K562 (cell line): ENCODE data around the gene INPP4B. TPM values are rescaled to one million over a fixed set of nuclear protein-coding genes. Genes with fewer than 3 reads are reported as not detected.
A peak's percentile ranks its signal among the peaks of the same experiment; 100 is the strongest.

Experiments used
- ATAC-seq: fragments of 200-7000 bp; cut with Tn5 transposase; 3 replicates; pipeline ENCODE4 v1.9.1; 2020; ENCODE audit warnings: moderate library complexity
- BruUV-seq: library from RNA; stranded (reverse); fragments of 400-500 nt; replicated peaks from 2 replicates; lab custom pipeline; 2021; lab: Mats Ljungman, UMichigan
- CTCF ChIA-PET: fragments of 300-600 bp; formaldehyde crosslinking; extraction: SDS; loops from one replicate; lab custom pipeline; 2021; ENCODE audit warnings: low intra/inter-chr PET ratio; lab: Yijun Ruan, JAX
- POLR2A ChIA-PET: fragments of 300-600, 350-650 bp; sonication (Branson Sonifier 250); formaldehyde crosslinking; extraction: SDS; loops from one replicate; lab custom pipeline; 2021; ENCODE audit warnings: antibody characterized with exemption, inconsistent platforms; lab: Yijun Ruan, JAX
- DNase-seq, 4 experiments: peaks; one replicate each; pipeline versions ENCODE4 v3.0.0 to v3.0.0-alpha.2; 2011 to 2018; ENCODE audit warnings: low spot score in 3 of 4, mixed read lengths in 3 of 4; ENCODE audit errors: extremely low read depth in 1 of 4
- FAIRE-seq: peaks from 2 replicates; lab custom pipeline; 2011; peaks lifted over from hg19 to GRCh38; lab: Jason Lieb, UNC
- H2AFZ ChIP-seq: 2 replicates; pipeline ENCODE4 v1.6.0; 2011; ENCODE audit warnings: low read depth, low read length, control low read depth, inconsistent platforms
- H3K27ac ChIP-seq: fragments of 200-600 bp; 3 replicates; pipeline ENCODE4 v1.8.0; 2011; ENCODE audit warnings: low read depth, mild to moderate bottlenecking, control low read depth, inconsistent platforms, low read length, moderate library complexity, mixed read lengths; ENCODE audit errors: extremely low read depth
- H3K27me3 ChIP-seq, 2 experiments: fragments of 300-600 bp in 1 of 2; 2 replicates in 1 of 2; 3 replicates in 1 of 2; pipeline versions ENCODE4 v1.6.0 to v1.8.0; 2011; ENCODE audit warnings: inconsistent platforms in 2 of 2, low read length in 2 of 2, mild to moderate bottlenecking in 1 of 2, mixed read lengths in 1 of 2, moderate library complexity in 1 of 2; ENCODE audit not compliant: control insufficient read depth in 2 of 2, insufficient read depth in 2 of 2
- H3K36me3 ChIP-seq: fragments of 300-600 bp; 3 replicates; pipeline ENCODE4 v1.8.0; 2011; ENCODE audit warnings: mild to moderate bottlenecking, low read length, inconsistent platforms; ENCODE audit not compliant: control insufficient read depth, insufficient read depth
- H3K4me1 ChIP-seq, 2 experiments: fragments of 200-600 bp in 1 of 2; replicated peaks in 1 of 2; 2 replicates in 1 of 2; 3 replicates in 1 of 2; pipeline versions ENCODE4 v1.5.1 to v1.8.0; 2011; ENCODE audit warnings: inconsistent platforms in 2 of 2, low read length in 2 of 2, mild to moderate bottlenecking in 1 of 2, mixed read lengths in 1 of 2, moderate library complexity in 1 of 2; ENCODE audit not compliant: control insufficient read depth in 2 of 2, insufficient read depth in 2 of 2
- H3K4me2 ChIP-seq: 2 replicates; pipeline ENCODE4 v1.6.1; 2011; ENCODE audit warnings: low read length, control low read depth, inconsistent platforms, mixed read lengths; ENCODE audit not compliant: insufficient read depth
- H3K4me3 ChIP-seq: fragments of 200-600 bp; sonication (generic), shearing (Covaris generic); 2 replicates; pipeline ENCODE4 v1.5.1; 2016; ENCODE audit warnings: control low read depth, inconsistent platforms
- H3K79me2 ChIP-seq: fragments of 200-600 bp; 3 replicates; pipeline ENCODE4 v1.8.0; 2011; ENCODE audit warnings: low read length, inconsistent platforms; ENCODE audit not compliant: control insufficient read depth, insufficient read depth
- H3K9ac ChIP-seq, 2 experiments: 2 replicates each; pipeline versions ENCODE4 v1.6.0 to v1.6.1; 2011; ENCODE audit warnings: low read depth in 2 of 2, low read length in 2 of 2, control low read depth in 1 of 2, inconsistent platforms in 1 of 2, mild to moderate bottlenecking in 1 of 2, mixed read lengths in 1 of 2; ENCODE audit not compliant: insufficient read depth in 1 of 2
- H3K9me1 ChIP-seq: one replicate; pipeline ENCODE4 v1.6.0; 2011; ENCODE audit warnings: inconsistent platforms, mild to moderate bottlenecking, low read length, moderate library complexity; ENCODE audit not compliant: control insufficient read depth, insufficient read depth
- H3K9me3 ChIP-seq: replicated peaks from 2 replicates; pipeline ENCODE4 v1.5.1; 2011; ENCODE audit warnings: low read depth, low read length, inconsistent platforms; ENCODE audit not compliant: control insufficient read depth, insufficient read depth
- H4K20me1 ChIP-seq: replicated peaks from 2 replicates; pipeline ENCODE4 v1.6.1; 2011; ENCODE audit warnings: low read length, inconsistent platforms, mixed read lengths; ENCODE audit not compliant: control insufficient read depth, insufficient read depth
- FOXJ2 ChIP-seq: fragments of 200-800 bp; sonication (Bioruptor generic); IDR thresholded peaks from 2 replicates; pipeline ENCODE4 v1.6.1; 2016; ENCODE audit warnings: missing genetic modification characterization, missing compliant biosample characterization
- NFIC ChIP-seq: fragments of 450-650 bp; IDR thresholded peaks from 2 replicates; pipeline ENCODE4 v1.6.1; 2017; ENCODE audit warnings: mild to moderate bottlenecking, inconsistent platforms
- TFE3 ChIP-seq: fragments of 450-650 bp; formaldehyde crosslinking; IDR thresholded peaks from 2 replicates; pipeline ENCODE4 v1.4.0; 2020; ENCODE audit warnings: mild to moderate bottlenecking, mixed read lengths
- TOE1 ChIP-seq, 2 experiments: fragments of 450-650 bp in 1 of 2; sonication (generic) in 1 of 2; formaldehyde crosslinking in 1 of 2; IDR thresholded peaks; 2 replicates each; pipeline versions ENCODE4 v1.7.1 to v1.8.0; 2016 to 2022; ENCODE audit warnings: borderline replicate concordance in 2 of 2, mild to moderate bottlenecking in 2 of 2, antibody characterized with exemption in 1 of 2, inconsistent platforms in 1 of 2, low read depth in 1 of 2, missing genetic modification reagents in 1 of 2, moderate library complexity in 1 of 2
- WGBS: fragments of 100-300 bp; shearing (Covaris generic); methylation state at CpG from one replicate; pipeline ENCODE4 v1.1.6; 2016; ENCODE audit warnings: low coverage, mixed read lengths; ENCODE audit not compliant: insufficient coverage; ENCODE audit errors: missing lambda C conversion rate; 5-methylcytosine and 5-hydroxymethylcytosine counted together
- in situ Hi-C: fragments of 300-500 bp; cut with MboI; formaldehyde crosslinking; loops from 4 replicates; pipeline ENCODE4 v1.15.0; 2018; ENCODE audit warnings: inconsistent platforms, mixed read lengths
- intact Hi-C: fragments of 100-400 bp; cut with micrococcal nuclease; formaldehyde crosslinking; loops from 2 replicates; pipeline ENCODE4 v1.14.2; 2022
- polyA plus RNA-seq, 8 experiments: library from polyadenylated mRNA; depleted of rRNA in 4 of 8; stranded (reverse) in 5 of 8; unstranded in 3 of 8; fragments of >200 nt; fragmentation: Nextera tagmentation in 2 of 8; fragmentation: Illumina TruSeq in 1 of 8; extraction: Ambion mirVana in 2 of 8; extraction: Trizol in 1 of 8; gene quantifications; 2 replicates each; pipeline versions ENCODE4 v1.2.1 to v1.2.3, GENCODE V29; 2011 to 2014; ENCODE audit warnings: inconsistent platforms in 1 of 8, missing spikeins in 1 of 8
- total RNA-seq, 7 experiments: library from RNA; depleted of rRNA in 6 of 7; stranded (reverse); fragments of >200 nt in 6 of 7; fragmentation: Illumina TruSeq in 2 of 7; extraction: Trizol in 2 of 7; gene quantifications; 2 replicates each; pipeline versions ENCODE4 v1.2.1 to v1.2.3, GENCODE V29; 2011 to 2021; ENCODE audit warnings: low replicate concordance in 1 of 7

INPP4B gene
- total and polyA plus RNA-seq, 9 of the 15 experiments (the other 6 are each of a cell fraction or from before 2014, with no cell fraction given) = 0.04 to 0.11 TPM; not detected in 7

- no peak for TF ChIP-seq FOXJ2 (tag)
- no peak for TF ChIP-seq TOE1 (IDR thresholded peaks at IDR 0.05; ENCODE audit: borderline replicate concordance)
- TF ChIP-seq TOE1 (CRISPR knock-in tag; IDR thresholded peaks at IDR 0.05; ENCODE audit: borderline replicate concordance, low read depth) = no peak
Observed at GRCh38 chr4:142567199-142567598, 278.9 kb downstream of the INPP4B start (continued).

- ChIA-PET CTCF (no interaction called here), POLR2A (no interaction called here)
- no peaks in the 10 kb centered on the region for H3K27me3 ChIP-seq
- no peaks in the 10 kb centered on the region for H3K9me1 ChIP-seq
- H3K9ac ChIP-seq = no peak overlapping the region
- H3K4me3 ChIP-seq = no peak overlapping the region
- 3% methylated on average over 4 of the region's 4 CpGs for WGBS
- H2AFZ ChIP-seq = no peak overlapping the region
- no peak overlapping the region for H3K27ac ChIP-seq
- no peaks in the 10 kb centered on the region for H3K4me1 ChIP-seq
- DNase-seq = no peak
- intact Hi-C loops = no loop called here
- peak; percentile 77 for TF ChIP-seq TFE3 (CRISPR knock-in tag)
- TF ChIP-seq NFIC = no peak
- TF ChIP-seq, all 486 proteins: peak for 1
- ATAC-seq (no peak), FAIRE-seq (no peak)
- Histone ChIP-seq H4K20me1 (no peaks in the 10 kb centered on the region), H3K4me2 (no peak overlapping the region), H3K79me2 (no peaks in the 10 kb centered on the region), H3K36me3 (no peaks in the 10 kb centered on the region), H3K9me3 (no peaks in the 10 kb centered on the region)
- no TSS peak for BruUV-seq
- in situ Hi-C loops = no loop called here
Observed at GRCh38 chr4:142566777-142567176, 279.3 kb downstream of the INPP4B start.
